ENCODE measurements around the gene KRTAP10-8. TPM values are rescaled to one million over a fixed set of nuclear protein-coding genes. Genes with fewer than 3 reads are reported as not detected.
A peak's percentile ranks its signal among the peaks of the same experiment; 100 is the strongest.
"Not testable (repeated sequence)": the region's sequence is repeated elsewhere in the genome, so short reads cannot be mapped to it uniquely, and the experiment has no call there.

The KRTAP10-8 gene
- total RNA-seq, 1 experiment from 2014 or later, result not detected

DNA sequence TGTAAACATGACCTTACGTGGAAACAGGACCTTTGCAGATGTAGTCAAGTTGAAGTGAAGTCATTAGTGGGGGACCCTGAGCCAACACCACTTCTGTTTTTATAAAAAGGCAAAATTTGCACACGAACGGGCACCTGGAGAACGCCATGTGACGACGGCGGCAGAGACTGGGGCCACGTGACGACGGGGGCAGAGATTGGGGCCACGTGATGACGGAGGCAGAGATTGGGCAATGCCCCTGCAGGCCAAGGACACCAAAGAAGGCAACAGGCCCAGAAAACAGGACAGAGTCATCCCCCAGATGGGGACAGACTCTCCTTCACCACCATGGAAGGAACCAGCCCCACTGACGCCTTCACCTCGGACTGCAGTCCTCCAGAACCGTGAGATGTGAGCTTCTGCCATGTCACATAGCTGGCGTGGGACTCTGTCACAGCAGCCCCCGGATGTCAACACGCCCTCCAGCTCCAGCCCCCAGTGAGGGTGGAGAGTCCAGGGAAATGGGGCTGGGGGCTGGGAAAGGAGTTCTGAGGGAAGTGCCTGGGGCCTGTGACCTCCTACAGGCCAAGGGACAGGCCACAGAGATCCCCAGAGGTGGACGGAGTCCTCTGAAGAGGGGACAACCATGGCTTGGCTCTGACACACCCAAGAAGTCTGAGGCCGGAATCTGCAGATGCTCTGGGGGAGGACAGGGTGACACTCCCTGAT is 38.5 kb downstream of the KRTAP10-8 start:
- Histone ChIP-seq H3K27me3 (ENCODE audit: control insufficient read depth, insufficient read depth, low read length) (no peaks in the 10 kb centered on the region), H3K4me3 (ENCODE audit: insufficient read depth, low read depth, low read length) (no peak overlapping the region), H3K36me3 (replicated peaks; ENCODE audit: control insufficient read depth, insufficient read depth, low read length) (no peaks in the 10 kb centered on the region)
- DNase-seq, result no peak

DNA sequence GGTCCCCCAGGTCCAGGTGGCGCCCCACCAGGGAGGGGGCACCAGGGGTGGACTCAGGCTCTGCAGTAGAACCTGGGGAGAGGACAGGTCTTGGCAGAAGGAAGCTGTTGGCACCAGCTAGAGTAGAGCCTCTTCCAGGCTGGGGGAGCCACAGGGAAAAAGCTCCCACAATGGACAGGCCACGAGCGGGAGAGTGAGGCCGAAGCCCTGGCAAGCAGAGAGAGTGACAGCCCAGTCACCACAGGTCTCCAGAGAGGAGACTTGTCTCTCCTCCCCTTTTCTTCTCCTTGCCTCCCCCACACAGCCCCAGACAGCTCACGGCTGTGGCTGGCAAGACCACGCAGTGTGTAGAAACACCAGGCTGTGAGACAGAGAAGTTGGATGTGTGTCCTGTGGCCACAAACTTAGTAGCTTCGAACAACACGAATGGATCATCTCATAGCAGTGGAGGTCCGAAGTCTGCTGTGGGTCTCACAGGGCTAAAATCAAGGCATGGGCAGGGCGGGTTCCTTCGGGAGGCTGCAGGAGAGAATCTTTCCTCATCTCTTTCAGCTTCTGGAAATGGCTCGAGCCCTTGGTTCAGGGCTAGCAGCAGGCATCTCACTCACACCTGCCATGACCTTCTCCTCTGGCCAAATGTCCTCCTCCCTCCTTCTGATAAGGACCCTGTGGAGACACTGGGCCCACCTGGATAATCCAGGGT is 39.2 kb downstream of the KRTAP10-8 start:
- Histone ChIP-seq H3K27me3 (ENCODE audit: control insufficient read depth, insufficient read depth, low read length) (no peaks in the 10 kb centered on the region), H3K36me3 (replicated peaks; ENCODE audit: control insufficient read depth, insufficient read depth, low read length) (no peaks in the 10 kb centered on the region), H3K4me3 (ENCODE audit: insufficient read depth, low read depth, low read length) (no peak overlapping the region)
- no peak for DNase-seq

DNA sequence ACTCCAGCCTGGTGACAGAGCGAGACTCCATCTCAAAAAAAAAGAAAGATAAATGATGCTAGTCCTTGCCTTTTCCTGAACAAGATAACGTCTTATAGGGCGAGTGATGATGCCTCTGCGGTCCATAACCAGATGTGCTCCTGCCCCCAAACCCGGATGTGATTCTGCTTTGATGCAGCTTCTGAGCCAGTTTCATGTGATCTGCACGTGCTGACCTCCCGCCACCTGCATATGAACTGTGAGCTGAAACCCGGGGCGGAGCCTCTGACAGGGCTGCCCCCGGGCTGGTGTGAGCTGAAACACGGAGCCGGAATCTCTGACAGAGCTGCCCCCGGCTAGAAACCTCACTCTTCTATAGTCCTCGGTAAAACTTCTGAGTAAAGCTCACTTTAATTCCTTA is 41.2 kb downstream of the KRTAP10-8 start:
- Histone ChIP-seq H3K27me3 (ENCODE audit: control insufficient read depth, insufficient read depth, low read length) (no peaks in the 10 kb centered on the region), H3K4me3 (ENCODE audit: insufficient read depth, low read depth, low read length) (no peak overlapping the region), H3K36me3 (replicated peaks; ENCODE audit: control insufficient read depth, insufficient read depth, low read length) (no peaks in the 10 kb centered on the region)
- peak; percentile 76 for DNase-seq

DNA sequence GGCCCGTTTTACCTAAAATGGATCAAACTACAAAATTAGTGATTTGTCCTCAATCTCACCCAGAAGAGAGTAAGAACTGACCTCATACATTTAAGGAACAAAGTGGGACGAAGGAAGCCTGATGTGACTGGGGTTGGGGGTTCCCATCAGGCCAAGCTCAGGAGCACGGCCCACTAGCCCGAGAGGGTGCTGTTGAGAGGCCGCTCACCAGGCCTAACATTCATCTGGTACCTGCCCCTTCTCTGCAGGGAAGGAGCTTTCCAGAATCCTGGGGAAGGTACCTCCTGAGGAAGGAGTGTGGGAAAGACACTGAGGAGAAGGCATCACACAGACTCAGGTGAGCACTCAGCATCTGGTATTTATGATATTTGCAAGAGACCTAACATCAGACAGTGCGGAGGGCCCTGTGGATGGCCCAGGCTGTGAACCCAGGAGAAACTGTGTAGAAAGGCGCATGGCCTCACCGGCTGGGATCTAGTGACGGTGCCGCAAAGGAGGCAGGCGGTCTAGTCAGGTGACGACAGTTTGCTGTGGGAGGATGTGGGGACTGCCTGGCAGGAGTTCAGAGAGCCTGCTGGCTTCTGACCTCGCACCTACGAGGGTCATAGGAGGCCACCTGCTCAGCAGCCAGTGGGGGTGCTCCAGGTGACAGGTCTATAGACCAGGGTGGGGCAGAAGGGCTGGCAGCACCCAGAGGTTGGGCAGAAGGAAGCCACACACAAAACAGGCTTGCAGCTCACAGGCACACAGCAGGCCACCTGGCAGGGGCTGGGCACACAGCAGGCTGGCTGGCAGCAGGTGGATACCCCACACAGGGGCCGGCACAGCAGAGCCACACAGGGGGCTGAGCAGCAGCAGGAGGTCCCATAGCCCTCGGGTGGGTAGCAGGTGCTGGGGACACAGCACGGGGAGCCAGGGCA is 42.0 kb downstream of the KRTAP10-8 start:
- no peak overlapping the region for H3K4me3 ChIP-seq (ENCODE audit: insufficient read depth, low read depth, low read length)
- H3K27me3 ChIP-seq (ENCODE audit: control insufficient read depth, insufficient read depth, low read length), result no peaks in the 10 kb centered on the region
- no peak for DNase-seq
- no peaks in the 10 kb centered on the region for H3K36me3 ChIP-seq (replicated peaks; ENCODE audit: control insufficient read depth, insufficient read depth, low read length)

DNA sequence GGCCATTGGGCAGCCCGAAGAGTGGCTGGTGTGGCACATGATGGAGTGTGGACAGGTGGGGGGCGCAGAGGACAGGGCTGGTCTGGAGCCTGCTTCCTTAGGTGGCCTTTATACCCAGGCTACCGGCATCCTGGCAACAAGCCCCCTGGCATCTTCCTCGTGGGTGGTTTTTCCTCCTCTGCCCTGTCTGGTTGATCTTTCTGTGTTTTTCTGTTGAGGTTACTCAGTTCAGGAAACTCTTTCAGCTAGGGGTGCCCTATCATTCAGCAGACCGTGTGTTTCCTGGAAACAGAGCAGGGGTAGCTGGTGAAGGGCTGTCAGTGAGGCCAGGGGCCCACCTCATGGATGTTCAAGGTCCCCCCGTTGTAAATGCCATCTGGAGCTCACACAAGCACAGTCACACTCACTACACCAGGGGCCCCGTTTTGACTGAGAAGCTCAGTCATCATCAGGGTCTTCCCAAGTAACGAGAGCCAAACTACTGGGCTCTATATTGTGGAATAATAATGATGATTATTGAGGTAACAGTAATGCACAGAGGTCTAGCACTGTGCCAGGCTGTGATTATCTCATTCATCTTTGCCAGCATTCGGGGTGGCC is 42.8 kb downstream of the KRTAP10-8 start, which contains the start of gene KRTAP12-4:
KRTAP12-4 (minus strand) TSS at position 84 of the 600 bp plus-strand sequence; CDS start at position 39, 45 bp downstream.
- no peak for DNase-seq
- H3K4me3 ChIP-seq (ENCODE audit: insufficient read depth, low read depth, low read length), result no peak within 1 kb of the TSS

DNA sequence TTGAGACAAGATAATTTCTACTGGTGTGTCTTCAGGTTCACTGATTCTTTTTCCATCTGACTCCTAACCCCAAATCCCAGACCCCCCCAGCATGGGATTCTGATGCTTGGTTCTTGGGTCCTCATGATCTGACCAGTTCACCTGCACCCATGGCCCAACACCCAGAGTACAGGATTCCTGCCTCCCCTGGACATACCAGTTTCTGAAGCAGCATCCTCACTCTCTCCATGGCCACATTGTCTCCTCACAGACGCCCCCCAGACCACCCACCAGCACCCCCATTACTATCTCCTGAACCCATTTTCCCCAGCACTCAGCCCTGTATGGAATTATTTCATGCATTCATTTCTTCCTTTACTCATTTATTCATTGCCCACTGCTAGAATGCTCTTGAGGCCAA is 45.0 kb downstream of the KRTAP10-8 start:
- no peak overlapping the region for H3K4me3 ChIP-seq (ENCODE audit: insufficient read depth, low read depth, low read length)
- no peaks in the 10 kb centered on the region for H3K36me3 ChIP-seq (replicated peaks; ENCODE audit: control insufficient read depth, insufficient read depth, low read length)
- no peak for DNase-seq
- H3K27me3 ChIP-seq (ENCODE audit: control insufficient read depth, insufficient read depth, low read length), result no peaks in the 10 kb centered on the region

More for the DNA sequence above, 42.8 kb downstream of the KRTAP10-8 start, which contains the start of gene KRTAP12-4:
- Histone ChIP-seq H3K36me3 (replicated peaks; ENCODE audit: control insufficient read depth, insufficient read depth, low read length) (no peaks in the 10 kb centered on the region), H3K27me3 (ENCODE audit: control insufficient read depth, insufficient read depth, low read length) (no peaks in the 10 kb centered on the region)

DNA sequence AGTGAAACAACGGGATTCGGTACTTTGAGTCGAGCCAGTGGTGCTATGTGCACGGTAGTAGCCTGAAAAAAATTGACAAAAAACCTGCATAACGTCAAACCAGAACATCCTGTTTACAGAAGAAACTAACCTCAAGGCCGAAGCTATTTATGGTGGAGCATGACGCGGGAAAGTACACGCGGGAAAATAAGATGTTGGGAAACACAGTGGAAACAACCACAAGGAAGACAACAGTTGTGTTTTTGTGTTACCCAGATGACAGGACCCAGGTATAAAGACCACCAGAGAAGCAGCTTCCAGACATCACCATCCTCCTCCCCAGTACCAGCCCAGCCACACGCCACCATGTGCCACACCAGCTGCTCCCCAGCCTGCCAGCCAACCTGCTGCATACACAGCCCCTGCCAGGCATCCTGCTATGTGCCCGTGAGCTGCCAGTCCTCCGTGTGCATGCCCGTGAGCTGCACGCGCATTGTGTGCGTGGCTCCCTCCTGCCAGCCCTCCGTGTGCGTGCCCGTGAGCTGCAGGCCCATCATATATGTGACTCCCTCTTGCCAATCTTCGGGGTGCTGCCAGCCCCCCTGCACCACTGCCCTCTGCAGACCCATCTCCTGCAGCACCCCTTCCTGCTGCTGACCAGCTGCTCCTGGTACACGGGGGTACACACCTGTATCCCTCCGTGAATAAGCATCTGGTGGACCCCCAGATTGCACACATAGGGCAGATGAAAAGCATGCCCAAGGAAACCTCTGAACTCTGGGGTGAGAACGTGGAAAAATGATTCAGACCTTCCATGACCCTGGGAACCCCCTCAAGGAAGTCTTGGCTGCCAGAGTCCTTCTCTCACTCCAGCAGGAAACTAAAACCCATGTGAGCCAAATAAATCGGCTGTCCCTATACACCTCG is 46.0 kb downstream of the KRTAP10-8 start, which contains the start of gene KRTAP12-3:
KRTAP12-3 (plus strand) TSS at position 298 of the 906 bp plus-strand sequence; CDS start at position 346, 48 bp downstream.
- no peak within 1 kb of the TSS for H3K4me3 ChIP-seq (ENCODE audit: insufficient read depth, low read depth, low read length)
- no peaks in the 10 kb centered on the region for H3K27me3 ChIP-seq (ENCODE audit: control insufficient read depth, insufficient read depth, low read length)
- DNase-seq, result no peak
- no peaks in the 10 kb centered on the region for H3K36me3 ChIP-seq (replicated peaks; ENCODE audit: control insufficient read depth, insufficient read depth, low read length)

DNA sequence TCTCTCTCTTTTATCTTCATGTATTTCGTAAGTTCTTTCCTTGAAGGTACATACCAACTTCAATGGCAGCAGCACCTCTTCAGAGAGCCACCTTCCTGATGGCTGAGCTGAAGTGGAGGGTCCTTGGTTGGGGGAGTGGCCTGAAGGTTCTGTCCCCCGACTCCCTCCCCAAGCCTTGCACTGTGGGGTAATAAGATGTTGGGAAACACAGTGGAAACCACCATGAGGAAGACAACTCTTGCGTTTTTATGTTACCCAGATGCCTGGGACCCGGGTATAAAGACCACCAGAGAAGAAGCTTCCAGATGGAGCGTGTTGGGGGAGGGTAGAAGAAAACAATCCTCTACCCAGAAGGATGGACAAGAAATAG is 46.6 kb downstream of the KRTAP10-8 start:
- Histone ChIP-seq H3K4me3 (ENCODE audit: insufficient read depth, low read depth, low read length) (no peak overlapping the region), H3K27me3 (ENCODE audit: control insufficient read depth, insufficient read depth, low read length) (no peaks in the 10 kb centered on the region), H3K36me3 (replicated peaks; ENCODE audit: control insufficient read depth, insufficient read depth, low read length) (no peaks in the 10 kb centered on the region)
- DNase-seq, result no peak

DNA sequence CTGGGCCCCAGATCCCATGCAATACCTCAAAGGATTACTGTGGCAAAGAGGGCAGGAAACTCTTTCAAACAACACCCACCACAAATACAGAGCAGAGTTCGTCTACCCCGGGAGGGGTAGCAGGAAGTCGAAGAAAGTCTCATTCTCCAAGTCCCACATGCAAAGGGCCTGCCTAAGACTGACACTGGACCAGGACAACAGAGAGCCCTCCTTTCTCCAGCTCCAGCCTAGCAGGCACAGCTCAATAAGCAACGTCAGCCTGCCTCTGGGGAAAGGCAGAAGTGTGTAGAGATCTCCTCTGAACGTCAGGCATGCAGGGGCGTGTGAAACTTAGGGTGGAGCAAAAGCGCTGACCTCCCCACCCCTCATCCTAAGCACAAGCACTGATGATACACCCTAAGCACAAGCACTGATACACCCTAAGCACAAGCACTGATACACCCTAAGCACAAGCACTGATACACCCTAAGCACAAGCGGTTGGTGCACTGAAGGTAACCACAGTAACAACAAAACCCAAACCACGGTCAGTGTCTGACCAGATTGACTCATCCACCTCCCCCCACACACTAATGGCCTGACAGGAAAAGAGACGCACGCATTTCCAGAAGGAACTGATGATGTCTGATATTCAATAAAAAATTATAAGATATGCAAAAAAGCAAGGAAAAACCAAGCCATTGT is 47.2 kb downstream of the KRTAP10-8 start:
- Histone ChIP-seq H3K4me3 (ENCODE audit: insufficient read depth, low read depth, low read length) (no peak overlapping the region), H3K36me3 (replicated peaks; ENCODE audit: control insufficient read depth, insufficient read depth, low read length) (no peaks in the 10 kb centered on the region), H3K27me3 (ENCODE audit: control insufficient read depth, insufficient read depth, low read length) (no peaks in the 10 kb centered on the region)
- peak; percentile 46 for DNase-seq

DNA sequence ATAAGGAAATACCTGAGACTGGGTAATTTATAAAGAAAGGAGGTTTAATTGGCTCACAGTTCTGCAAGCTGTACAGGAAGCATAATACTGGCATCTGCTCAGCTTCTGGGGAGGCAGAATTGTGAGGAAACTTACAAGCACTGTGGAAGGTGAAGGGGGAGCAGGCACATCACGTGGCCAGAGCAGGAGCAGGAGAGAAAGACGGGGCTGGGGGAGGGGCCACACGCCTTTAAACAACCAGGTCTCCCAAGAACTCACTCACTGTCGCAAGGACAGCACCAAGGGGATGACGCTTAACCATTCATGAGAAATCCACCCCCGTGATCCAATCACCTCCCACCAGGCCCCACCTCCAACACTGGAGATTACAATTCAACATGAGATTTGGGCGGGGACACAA is 49.7 kb downstream of the KRTAP10-8 start:
- not testable (repeated sequence) for H3K27me3 ChIP-seq (ENCODE audit: control insufficient read depth, insufficient read depth, low read length); H3K4me3 ChIP-seq (ENCODE audit: insufficient read depth, low read depth, low read length); H3K36me3 ChIP-seq (replicated peaks; ENCODE audit: control insufficient read depth, insufficient read depth, low read length)
- DNase-seq, result peak; percentile 57
